ENCODE measurements around the gene PTPRM.

PTPRM gene

GRCh38 chr18:8381821-8382459 lies 814.8 kb downstream of the PTPRM start:
- H3K27me3 ChIP-seq (ENCODE audit: insufficient read depth, low read length, poor library complexity) = peaks cover 3% of the 10 kb centered on the region
- ATAC-seq (ENCODE audit: insufficient read depth, low read depth) (no peak), DNase-seq (no peak)
- H3K9me3 ChIP-seq (ENCODE audit: insufficient read depth, low read length, severe bottlenecking) = no peaks in the 10 kb centered on the region
- no peak for TF ChIP-seq EZH2 (IDR thresholded peaks at IDR 0.05; ENCODE audit: borderline replicate concordance, low read depth, low read length, severe bottlenecking)
- no peak for TF ChIP-seq CTCF (IDR thresholded peaks at IDR 0.05; ENCODE audit: borderline replicate concordance, extremely low read depth, low read length, poor library complexity, severe bottlenecking)
- H3K36me3 ChIP-seq (ENCODE audit: insufficient read depth, low read length) = no peaks in the 10 kb centered on the region
- no peak overlapping the region for H3K9ac ChIP-seq (ENCODE audit: low read depth, low read length)
- H3K79me2 ChIP-seq (ENCODE audit: insufficient read depth, low read length) = no peaks in the 10 kb centered on the region
- no peak overlapping the region for H3K4me2 ChIP-seq (ENCODE audit: insufficient read depth, low read length)
- H2AFZ ChIP-seq (ENCODE audit: low read depth, low read length) = no peak overlapping the region
- no peaks in the 10 kb centered on the region for H3K4me1 ChIP-seq (ENCODE audit: insufficient read depth, low read length)
- H3K27ac ChIP-seq (ENCODE audit: low read length) = no peak overlapping the region
- no peaks in the 10 kb centered on the region for H4K20me1 ChIP-seq (ENCODE audit: insufficient read depth, low read length)
- H3K4me3 ChIP-seq (ENCODE audit: low read depth in 1 of 2, low read length in 2 of 2) = no peak overlapping the region

DNA sequence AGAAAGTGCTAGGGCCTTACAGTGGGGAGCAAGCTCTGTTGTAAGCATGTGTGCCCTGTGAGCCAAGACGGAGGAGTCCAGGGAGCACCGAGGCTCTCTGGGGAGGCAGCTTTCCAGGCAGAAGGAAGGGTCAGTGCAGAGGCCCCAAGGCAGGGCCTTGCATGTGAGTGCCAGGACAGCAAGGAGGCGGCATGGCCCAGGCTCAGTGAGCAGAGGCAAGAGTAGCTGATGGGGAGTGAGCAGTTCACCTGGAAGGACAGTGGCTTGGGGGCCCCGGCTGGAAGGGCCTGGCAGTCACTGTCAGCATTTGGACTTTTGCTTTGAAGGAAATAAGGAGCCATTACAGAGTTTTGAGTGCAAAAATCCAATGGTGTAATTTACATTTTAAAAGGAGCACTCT lies 818.3 kb downstream of the PTPRM start:
- Histone ChIP-seq H3K36me3 (ENCODE audit: insufficient read depth, low read length) (no peaks in the 10 kb centered on the region), H3K4me1 (ENCODE audit: insufficient read depth, low read length) (no peaks in the 10 kb centered on the region), H3K4me2 (ENCODE audit: insufficient read depth, low read length) (no peak overlapping the region), H3K27ac (ENCODE audit: low read length) (no peak overlapping the region), H2AFZ (ENCODE audit: low read depth, low read length) (no peak overlapping the region), H3K4me3 (ENCODE audit: low read depth in 1 of 2, low read length in 2 of 2) (no peak overlapping the region), H3K9me3 (ENCODE audit: insufficient read depth, low read length, severe bottlenecking) (no peaks in the 10 kb centered on the region), H3K9ac (ENCODE audit: low read depth, low read length) (no peak overlapping the region), H4K20me1 (ENCODE audit: insufficient read depth, low read length) (no peaks in the 10 kb centered on the region), H3K79me2 (ENCODE audit: insufficient read depth, low read length) (no peaks in the 10 kb centered on the region), H3K27me3 (ENCODE audit: insufficient read depth, low read length, poor library complexity) (peaks cover 3% of the 10 kb centered on the region)
- no peak for TF ChIP-seq CTCF (IDR thresholded peaks at IDR 0.05; ENCODE audit: borderline replicate concordance, extremely low read depth, low read length, poor library complexity, severe bottlenecking)
- no peak for TF ChIP-seq EZH2 (IDR thresholded peaks at IDR 0.05; ENCODE audit: borderline replicate concordance, low read depth, low read length, severe bottlenecking)
- ATAC-seq (ENCODE audit: insufficient read depth, low read depth) = no peak
- no peak for DNase-seq

GRCh38 chr18:8386669-8387380 lies 819.7 kb downstream of the PTPRM start:
- Histone ChIP-seq H3K27me3 (ENCODE audit: insufficient read depth, low read length, poor library complexity) (no peaks in the 10 kb centered on the region), H2AFZ (ENCODE audit: low read depth, low read length) (no peak overlapping the region), H3K9me3 (ENCODE audit: insufficient read depth, low read length, severe bottlenecking) (no peaks in the 10 kb centered on the region), H3K36me3 (ENCODE audit: insufficient read depth, low read length) (no peaks in the 10 kb centered on the region), H3K4me1 (ENCODE audit: insufficient read depth, low read length) (no peaks in the 10 kb centered on the region), H3K4me2 (ENCODE audit: insufficient read depth, low read length) (no peak overlapping the region), H3K9ac (ENCODE audit: low read depth, low read length) (no peak overlapping the region), H3K4me3 (ENCODE audit: low read depth in 1 of 2, low read length in 2 of 2) (no peak overlapping the region), H4K20me1 (ENCODE audit: insufficient read depth, low read length) (no peaks in the 10 kb centered on the region), H3K27ac (ENCODE audit: low read length) (no peak overlapping the region), H3K79me2 (ENCODE audit: insufficient read depth, low read length) (no peaks in the 10 kb centered on the region)
- no peak for ATAC-seq (ENCODE audit: insufficient read depth, low read depth)
- TF ChIP-seq EZH2 (IDR thresholded peaks at IDR 0.05; ENCODE audit: borderline replicate concordance, low read depth, low read length, severe bottlenecking) (no peak), CTCF (IDR thresholded peaks at IDR 0.05; ENCODE audit: borderline replicate concordance, extremely low read depth, low read length, poor library complexity, severe bottlenecking) (no peak)
- no peak for DNase-seq

Data from DND-41 (cell line).